Hippocampal formation (tissue), 2 donors: ENCODE measurements around the gene CDH13.
A peak's percentile ranks its signal among the peaks of the same experiment; 100 is the strongest.

Experiments used
- DNase-seq, 2 donors: peaks; one replicate each; lab custom pipeline; 2025; lab: John Stamatoyannopoulos, UW

Gene CDH13

GRCh38 chr16:82788225-82788624, 161.5 kb downstream of the CDH13 start:
- no peak for DNase-seq

GRCh38 chr16:82788919-82789318, 162.2 kb downstream of the CDH13 start:
- DNase-seq, result no peak

GRCh38 chr16:82792693-82793092, 165.9 kb downstream of the CDH13 start:
- no peak for DNase-seq

DNA sequence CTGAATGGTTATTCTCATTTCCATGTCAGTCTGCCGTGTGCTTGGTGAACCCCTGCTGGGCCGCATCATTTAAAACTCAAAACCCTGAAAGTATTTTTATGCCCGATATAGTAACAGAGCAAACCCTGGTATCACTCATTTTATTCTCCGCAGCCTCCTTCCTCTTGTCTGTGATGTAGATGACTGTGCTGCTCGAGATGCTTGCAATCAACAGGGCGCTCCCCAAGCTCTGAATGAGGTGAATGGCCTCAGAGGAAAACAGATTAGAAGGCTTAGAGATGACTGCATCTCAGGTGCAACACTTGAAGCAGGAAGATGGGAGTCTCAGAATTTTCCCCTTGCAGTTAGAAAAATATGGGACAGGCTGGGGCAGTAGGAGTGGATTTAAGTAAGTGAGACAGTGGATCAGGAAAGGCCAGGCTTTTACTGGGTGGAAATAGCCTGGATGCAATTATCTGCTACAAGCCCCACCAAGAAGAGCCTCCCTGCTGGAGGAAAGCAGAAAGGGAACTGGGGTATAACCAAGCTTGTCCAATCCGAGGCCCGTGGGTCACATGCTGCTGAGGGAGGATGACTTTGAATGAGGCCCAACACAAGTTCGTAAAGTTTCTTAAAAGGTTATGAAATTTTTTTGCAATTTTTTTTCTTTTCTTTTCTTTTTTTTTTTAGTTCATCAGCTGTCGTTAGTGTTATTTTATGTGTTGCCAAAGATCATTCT, 166.9 kb downstream of the CDH13 start:
- no peak for DNase-seq

DNA sequence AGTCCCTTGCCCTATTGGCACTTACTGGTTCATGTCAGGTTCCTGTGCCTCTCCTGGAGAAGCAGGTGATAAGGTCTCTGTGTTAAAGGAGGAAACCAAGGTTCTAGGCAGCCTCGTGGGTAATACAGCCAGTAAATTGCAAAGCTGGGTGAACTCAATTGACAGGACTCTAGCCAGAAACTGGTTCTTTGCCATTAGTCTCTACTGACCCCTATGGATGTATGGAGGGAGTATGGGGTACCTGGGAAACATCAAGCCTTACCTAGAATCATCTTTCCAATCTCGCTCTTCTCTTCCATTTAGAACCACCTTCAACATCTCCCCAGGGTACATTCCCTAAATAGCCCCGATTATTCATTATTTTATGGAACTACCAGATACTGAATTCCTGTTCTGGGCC, 169.3 kb downstream of the CDH13 start:
- DNase-seq, result no peak

DNA sequence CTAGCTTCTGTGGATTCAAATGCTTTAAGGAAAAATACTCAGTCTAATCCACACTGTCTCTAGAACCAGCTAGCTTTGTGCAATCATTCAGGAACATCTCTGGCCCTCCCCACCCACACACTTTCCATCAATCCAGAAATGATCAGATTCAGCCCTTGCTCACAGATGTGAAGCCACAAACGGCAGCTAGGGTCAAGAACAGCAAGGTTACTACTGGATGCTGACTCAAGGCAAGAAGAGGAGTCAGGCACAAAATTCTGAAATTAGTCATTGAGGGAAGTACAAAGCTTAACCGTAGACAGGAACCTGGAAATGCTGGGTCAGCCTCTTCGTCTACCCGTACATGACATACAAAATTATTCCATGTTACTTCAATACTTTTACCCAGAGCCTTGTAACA, 174.6 kb downstream of the CDH13 start:
- no peak for DNase-seq

- DNase-seq, result no peak
Measured at GRCh38 chr16:82805866-82806265, 179.1 kb downstream of the CDH13 start.

DNA sequence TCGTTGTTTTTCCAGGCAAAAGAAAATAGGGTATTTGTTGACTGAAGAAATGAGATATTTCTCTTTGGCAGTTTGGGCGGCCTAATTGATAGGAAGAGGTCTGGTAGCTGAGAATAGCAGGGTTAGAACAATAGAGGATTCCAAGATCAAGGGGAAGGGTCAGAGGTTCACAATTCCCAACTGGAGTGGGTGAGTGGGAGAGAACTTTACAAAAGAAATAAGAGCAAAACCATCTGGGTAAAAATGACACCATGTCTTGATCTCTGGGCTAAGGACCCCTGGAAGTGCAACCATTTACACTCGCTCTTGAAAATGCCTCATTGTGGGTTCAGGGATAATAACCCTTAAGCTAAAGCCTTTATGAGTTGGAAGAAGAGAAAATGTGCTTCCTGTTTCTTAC, 180.5 kb downstream of the CDH13 start:
- DNase-seq, result no peak

DNA sequence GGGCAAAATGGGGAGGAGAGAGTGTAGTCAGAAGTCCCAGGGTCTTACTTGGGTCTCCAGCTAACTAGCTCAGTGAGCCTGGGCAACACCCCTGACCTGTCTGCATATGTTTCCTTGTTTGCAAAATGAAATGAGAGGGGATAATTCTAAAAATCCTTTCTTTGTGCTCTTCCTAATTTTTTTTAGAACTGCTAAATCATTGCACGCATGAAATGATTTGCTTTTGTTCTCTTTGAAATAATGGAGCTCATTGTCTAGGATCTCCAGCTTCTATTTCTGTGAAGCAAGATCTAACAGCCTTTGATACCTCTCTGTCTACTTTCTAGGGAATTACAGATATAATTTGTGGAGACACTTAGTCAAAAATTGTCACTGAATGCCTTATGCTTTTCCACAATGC, 181.3 kb downstream of the CDH13 start:
- peak in 1 of 2 donors; percentile 12 for DNase-seq

DNA sequence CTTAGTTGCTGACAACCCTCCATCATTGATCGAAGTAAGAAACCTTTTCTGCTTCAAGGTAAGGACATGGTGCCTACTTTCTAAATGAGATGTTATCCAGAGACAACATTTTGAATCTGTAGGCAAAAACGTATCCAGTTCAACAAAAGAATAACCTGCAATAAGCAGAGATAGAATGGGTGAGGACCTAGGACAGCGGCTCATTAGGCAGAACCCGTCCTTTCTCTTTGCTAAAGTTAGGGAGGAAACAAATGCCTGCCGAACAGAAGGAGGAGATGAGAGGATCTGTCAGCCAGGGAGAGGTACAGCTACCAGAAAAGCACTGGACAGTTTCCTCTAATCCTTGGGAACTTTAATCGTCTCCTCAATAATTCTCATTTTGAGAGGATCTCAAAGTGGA, 183.3 kb downstream of the CDH13 start:
- no peak for DNase-seq

GRCh38 chr16:82814059-82814458, 187.3 kb downstream of the CDH13 start:
- DNase-seq, result no peak

- no peak for DNase-seq
Measured at GRCh38 chr16:82819286-82819685, 192.5 kb downstream of the CDH13 start.

DNA sequence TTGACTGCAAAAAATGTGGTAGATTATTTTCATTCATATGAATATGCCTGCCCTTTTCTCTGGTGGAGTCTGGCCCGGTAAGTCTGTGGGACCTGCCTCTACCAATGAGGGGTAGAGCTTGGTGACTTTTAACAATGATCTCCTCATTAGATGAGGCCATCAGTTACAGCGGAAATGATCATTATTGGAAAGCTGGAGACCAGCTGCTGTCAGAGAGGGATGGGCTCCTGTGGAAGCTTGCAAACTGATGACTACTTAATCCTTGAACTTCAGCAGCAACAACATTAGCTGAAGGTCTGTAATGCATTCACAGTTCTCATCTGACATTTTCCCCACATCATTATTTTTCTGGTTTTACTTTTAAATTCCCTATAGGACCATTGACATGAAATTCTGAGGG, 194.1 kb downstream of the CDH13 start:
- DNase-seq, result no peak

- DNase-seq, result no peak
Measured at GRCh38 chr16:82824408-82824807, 197.6 kb downstream of the CDH13 start.

DNA sequence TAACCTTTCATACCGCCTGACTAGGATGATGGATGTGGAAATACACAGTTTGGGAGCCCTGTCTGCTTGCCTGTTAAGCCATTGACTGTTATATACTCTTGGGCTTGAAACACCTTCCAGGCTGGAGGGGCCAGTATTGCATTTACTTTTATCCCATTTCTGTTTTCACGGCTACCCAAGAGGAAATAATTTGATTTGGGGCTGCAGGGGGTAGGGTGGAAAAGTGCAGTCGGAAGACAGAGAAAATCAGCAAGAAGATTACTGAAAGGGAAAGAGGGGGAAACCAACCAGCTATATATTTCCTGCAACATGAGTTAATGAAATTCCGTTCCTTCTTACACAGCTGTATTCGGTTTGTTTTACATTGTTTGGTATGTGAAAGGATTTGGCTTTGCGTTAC, 202.5 kb downstream of the CDH13 start:
- DNase-seq, result no peak

GRCh38 chr16:82830944-82831343, 204.2 kb downstream of the CDH13 start:
- DNase-seq, result no peak

DNA sequence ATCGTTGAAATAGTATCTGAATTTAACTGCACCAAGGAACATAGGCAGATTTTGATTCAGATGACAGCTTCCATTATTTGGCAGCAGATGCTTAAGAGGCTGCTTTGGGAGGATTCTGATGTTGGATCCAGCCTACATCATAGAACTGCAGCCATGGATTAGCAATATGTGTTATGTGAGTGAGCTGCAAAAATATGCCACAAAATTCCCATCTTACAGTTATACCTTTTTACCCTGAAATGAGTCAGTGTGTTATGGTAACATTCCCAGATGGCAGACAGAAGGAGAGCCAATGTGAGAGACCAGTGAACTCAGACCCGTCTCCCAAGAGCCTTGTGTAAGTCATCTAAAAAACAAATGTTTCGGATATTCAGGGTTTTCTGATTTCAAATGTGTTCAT, 206.1 kb downstream of the CDH13 start:
- DNase-seq, result peak in 1 of 2 donors; percentile 37

- DNase-seq, result no peak
Measured at GRCh38 chr16:82833378-82833993, 206.7 kb downstream of the CDH13 start.

- no peak for DNase-seq
Measured at GRCh38 chr16:82834151-82834815, 207.5 kb downstream of the CDH13 start.

DNA sequence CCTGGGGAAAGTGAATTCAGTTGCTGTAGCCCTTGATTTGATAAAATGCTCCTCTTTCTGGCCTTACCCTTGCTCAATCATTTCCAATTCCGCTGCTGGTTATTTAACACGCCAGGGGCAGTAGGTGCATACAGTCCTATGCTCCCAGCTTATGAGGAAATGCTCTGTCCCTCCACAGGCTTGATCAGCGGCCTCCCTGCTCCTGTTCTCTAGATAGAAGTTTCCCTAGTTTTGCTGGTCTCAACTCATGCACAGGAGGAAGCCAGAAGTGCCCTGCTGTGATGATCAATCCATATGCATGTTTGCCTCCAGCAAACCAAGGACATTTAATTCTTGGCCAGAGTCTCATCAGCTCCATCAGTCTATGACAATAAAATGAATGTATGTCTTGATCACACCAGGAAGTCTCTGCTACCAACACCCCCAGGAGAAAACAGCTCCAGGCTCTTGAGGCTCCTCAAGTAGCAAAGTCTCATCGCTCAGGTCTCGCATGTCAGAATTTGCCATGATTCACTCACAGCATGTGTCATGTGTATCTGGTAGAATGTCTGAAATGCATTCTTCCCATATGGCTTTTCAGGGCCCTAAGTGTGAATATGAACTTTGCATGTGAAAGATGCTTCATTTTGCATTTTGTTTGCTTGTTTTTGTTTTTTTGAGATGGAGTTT, 208.9 kb downstream of the CDH13 start:
- no peak for DNase-seq

DNA sequence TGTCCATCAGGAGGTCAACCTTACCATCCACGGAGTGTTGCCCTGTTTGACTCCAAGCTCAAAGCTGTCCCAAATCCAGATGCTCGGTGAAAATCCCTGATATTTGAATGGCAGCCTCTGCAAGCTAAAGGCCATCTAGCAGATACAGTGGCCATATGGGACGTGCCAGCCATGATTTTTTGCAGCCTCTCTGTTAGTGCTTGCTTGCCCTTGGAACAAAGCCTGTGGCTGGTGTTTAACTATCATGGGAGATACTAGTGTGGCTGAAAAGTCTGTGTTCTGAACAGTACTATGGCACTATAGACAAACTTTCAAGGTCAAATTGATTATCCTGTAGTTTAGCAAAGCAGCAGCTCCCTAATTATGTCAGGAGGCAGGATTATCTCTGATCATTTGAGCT, 214.3 kb downstream of the CDH13 start:
- no peak for DNase-seq

GRCh38 chr16:82843606-82844271, 217.0 kb downstream of the CDH13 start:
- DNase-seq, result peak in 1 of 2 donors; percentile 2
